SIG-M5 (cell line): ENCODE measurements around the gene CSRP1.

ENCODE experiments used
- DNase-seq: peaks from one replicate; lab custom pipeline; 2025; lab: John Stamatoyannopoulos, UW

Gene CSRP1

GRCh38 chr1:201513498-201514243, 6.7 kb upstream of the CSRP1 start:
- DNase-seq: no peak

GRCh38 chr1:201511941-201512539, 5.1 kb upstream of the CSRP1 start:
- DNase-seq: no peak

GRCh38 chr1:201511396-201511940, 4.5 kb upstream of the CSRP1 start:
- DNase-seq: no peak

DNA sequence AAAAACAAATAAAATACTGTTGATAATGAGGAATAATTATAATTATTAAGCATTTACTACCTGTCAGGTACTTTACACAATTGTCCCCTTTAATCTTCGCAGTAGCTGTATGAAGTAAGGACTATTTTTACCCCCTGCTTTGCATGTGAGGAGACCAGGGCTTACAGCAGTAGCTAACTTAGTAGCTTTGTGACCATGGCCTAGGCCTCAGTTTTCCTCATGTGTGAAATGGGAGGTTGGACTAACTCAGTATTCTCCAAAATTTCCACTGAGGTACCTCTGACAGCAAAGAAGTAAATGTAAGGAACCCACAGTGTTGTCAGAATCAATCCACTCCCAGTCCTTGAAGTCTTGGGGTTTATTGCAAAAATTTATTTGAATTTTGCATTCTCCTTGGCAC, 3.8 kb upstream of the CSRP1 start:
- no peak for DNase-seq

GRCh38 chr1:201509601-201510374, 2.9 kb upstream of the CSRP1 start:
- no peak for DNase-seq

DNA sequence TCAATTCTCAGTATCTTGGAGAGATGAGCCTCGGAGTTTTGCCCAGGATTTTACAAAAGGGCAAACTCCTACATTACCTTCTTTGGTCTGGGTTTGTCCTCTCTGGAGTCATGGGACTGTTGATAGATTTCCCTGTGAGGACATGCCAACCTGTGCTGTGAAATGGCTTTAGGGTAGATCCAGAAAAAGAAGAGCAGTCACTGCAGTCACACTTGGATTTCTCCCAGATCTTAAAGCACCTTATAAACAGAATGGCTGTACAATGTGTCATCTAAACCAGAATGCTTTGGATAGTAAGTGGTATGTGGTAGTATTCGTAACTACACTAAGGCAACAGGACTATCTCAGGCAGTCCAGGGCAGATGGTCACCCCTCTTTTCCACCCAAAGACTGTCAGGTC, 1.9 kb upstream of the CSRP1 start:
- DNase-seq: no peak

- no peak for DNase-seq
Observed at GRCh38 chr1:201507360-201507675, 395 bp upstream of the CSRP1 start.

DNA sequence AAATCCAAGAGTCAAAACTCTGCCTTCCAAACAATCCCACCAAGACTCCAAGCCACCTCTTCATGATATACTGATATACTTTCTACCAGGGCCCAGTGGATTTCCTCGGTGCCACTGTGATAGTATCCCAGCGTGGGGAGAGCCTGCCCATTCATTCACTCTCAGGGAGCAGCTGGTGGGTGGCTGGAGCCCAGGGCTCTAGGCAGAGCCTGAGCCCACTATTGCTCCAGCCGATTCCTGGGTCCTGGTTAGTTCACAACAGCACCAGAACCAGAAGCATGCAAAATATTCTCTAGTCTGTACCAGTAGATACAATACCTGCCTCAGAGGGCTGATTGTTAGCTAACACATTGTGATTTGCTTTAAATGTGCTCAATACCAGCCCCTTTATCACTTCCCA, 831 bp downstream of the CSRP1 start:
- DNase-seq: no peak

DNA sequence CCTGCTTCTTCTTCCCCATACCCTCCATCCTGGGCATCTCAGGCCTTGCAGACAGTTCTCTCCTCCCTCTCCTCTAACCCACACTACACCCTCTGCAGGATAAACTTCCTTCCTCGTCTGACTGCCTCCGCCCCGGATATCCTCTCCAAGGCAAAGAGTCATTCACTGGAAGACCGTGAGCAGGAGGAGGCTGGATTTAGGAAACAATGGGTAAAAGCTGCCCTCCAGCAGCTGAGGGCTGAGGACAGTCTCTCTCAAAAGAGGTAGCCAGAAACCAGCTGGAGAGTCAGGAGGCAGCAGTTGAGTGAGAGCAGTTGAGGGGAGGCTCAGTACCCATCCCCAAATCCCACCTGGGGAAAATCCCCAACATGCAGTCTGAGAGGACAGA, 1.4 kb downstream of the CSRP1 start:
- no peak for DNase-seq

- DNase-seq: no peak
Observed at GRCh38 chr1:201504799-201505502, 2.0 kb downstream of the CSRP1 start.

- DNase-seq: no peak
Observed at GRCh38 chr1:201504179-201504631, 2.7 kb downstream of the CSRP1 start.

DNA sequence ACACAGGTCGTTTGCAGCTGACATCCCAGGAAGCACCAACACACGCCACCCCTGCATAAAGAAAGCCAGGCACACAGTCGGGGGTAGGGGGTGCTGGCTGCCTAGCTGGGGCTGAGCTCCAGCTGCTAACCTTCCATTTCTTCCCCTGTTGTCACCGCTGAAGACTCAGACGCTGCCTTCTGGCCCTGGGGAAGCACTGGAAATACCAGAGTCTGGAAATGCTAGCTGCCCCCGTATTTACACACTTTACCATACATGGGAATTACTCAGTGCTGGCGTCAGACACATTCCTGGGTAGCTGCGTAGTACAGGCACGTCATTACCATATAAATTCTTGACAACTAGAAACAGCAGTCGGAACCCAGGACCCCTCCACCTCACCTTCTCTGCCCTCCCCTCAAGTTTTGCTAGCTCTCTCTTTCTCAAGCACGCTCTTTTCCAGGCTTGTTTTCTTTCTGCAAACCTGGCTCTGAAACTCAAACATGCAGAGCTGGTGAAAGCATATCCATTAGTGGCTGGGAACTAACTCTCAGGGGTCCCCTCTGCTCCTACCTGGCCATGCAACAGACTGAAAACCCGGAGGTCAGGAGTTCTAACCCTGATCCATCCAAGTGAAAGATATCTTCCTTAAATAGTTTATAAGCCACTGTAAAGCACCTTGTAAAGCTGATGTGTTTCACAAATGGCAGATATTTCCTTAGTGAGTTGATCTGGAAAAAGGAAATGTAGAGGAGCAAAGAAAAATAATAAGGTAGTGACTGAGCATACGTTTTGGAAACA, 3.3 kb downstream of the CSRP1 start:
- no peak for DNase-seq

DNA sequence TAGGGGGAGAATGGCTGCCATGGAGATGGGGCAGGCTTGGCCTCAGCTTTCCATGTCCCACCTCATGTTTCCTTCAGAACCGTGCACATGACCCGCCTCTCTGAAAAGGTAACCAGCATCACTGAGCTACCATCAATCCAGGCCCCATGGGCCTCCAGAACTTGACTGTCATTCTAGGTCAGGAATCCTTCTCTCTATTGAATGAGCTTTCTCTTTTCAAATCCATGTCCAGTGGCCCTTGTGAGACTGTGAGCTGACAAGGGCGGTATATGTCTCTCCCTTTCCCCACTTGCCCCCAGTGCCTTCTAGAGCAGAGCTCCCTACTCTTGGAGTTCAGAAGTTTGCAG, 4.4 kb downstream of the CSRP1 start:
- DNase-seq: no peak

GRCh38 chr1:201501812-201502510, 5.0 kb downstream of the CSRP1 start:
- no peak for DNase-seq

- DNase-seq: no peak
Observed at GRCh38 chr1:201501144-201501543, 5.8 kb downstream of the CSRP1 start.

DNA sequence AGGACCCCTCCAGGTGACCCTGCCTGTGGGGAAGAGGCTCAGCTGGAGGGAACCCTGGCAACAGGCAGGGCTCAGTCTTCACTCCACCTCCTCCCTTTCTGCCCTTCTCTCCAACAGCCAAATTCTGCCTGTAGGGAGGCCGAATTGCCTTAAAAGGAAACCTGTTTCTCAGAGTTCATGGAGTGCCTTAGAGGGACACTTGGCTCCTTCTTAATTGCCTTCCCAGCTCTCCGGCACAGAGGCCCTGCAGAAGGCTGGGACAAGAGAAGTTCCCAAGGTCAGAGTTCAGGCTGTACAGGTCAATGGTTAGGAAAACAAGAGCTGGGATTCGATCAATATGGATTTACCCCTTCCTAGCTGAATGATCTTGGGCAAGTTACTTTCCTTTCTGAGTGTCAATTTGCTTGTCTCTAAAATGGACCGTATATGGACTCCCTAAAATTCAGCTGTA, 6.2 kb downstream of the CSRP1 start:
- DNase-seq: no peak

GRCh38 chr1:201499795-201500669, 6.9 kb downstream of the CSRP1 start:
- DNase-seq: no peak

- DNase-seq: no peak
Observed at GRCh38 chr1:201499191-201499590, 7.7 kb downstream of the CSRP1 start.

GRCh38 chr1:201498621-201499020, 8.3 kb downstream of the CSRP1 start:
- DNase-seq: no peak

DNA sequence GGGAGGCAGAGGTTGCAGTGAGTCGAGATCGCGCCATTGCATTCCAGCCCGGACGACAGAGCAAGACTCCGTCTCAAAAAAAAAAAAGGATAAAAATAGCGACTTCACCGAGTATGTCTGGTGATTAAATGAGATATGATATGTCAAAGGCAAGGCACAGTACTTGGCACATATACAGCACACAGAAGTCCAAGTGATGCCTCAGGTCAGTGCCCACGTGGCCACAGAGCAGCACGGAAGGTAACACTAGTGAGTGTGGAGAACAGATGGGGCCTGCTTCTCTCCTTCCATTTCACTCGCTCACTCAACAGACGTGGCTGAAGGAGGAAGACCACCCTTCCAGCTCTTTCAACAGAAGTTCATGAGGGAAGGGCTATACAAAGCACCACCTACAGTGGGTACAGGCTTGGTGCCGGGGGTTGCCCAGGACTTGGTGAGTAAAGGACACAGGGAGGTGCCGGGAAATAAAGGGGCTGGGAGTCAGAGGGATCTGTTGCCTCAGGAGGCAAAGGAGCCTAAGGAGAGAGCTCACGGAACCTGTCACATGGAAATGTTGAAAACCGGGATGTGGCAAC, 8.9 kb downstream of the CSRP1 start:
- DNase-seq: no peak
